ENCODE measurements around the gene RTN4R.

GRCh38 chr22:20292108-20292507, 24.0 kb upstream of the RTN4R start:
- no peak for TF ChIP-seq CTCF (IDR thresholded peaks at IDR 0.05)
- TF ChIP-seq POLR2A (IDR thresholded peaks at IDR 0.05), result no peak

All from uterus (tissue), 2 donors.